ENCODE measurements around the gene CTAG1A. TPM values are rescaled to one million over a fixed set of nuclear protein-coding genes. Genes with fewer than 3 reads are reported as not detected.
"Not testable (repeated sequence)": the region's sequence is repeated elsewhere in the genome, so short reads cannot be mapped to it uniquely, and the experiment has no call there.

Gene CTAG1A
- total RNA-seq, 1 experiment from 2014 or later, result not detected

GRCh38 chrX:154549766-154550165 is 35.2 kb upstream of the CTAG1A start:
- H3K79me2 ChIP-seq (ENCODE audit: insufficient read depth, low read length), result peaks cover 60% of the 10 kb centered on the region
- no peak for DNase-seq (ENCODE audit: low read depth, low spot score)

DNA sequence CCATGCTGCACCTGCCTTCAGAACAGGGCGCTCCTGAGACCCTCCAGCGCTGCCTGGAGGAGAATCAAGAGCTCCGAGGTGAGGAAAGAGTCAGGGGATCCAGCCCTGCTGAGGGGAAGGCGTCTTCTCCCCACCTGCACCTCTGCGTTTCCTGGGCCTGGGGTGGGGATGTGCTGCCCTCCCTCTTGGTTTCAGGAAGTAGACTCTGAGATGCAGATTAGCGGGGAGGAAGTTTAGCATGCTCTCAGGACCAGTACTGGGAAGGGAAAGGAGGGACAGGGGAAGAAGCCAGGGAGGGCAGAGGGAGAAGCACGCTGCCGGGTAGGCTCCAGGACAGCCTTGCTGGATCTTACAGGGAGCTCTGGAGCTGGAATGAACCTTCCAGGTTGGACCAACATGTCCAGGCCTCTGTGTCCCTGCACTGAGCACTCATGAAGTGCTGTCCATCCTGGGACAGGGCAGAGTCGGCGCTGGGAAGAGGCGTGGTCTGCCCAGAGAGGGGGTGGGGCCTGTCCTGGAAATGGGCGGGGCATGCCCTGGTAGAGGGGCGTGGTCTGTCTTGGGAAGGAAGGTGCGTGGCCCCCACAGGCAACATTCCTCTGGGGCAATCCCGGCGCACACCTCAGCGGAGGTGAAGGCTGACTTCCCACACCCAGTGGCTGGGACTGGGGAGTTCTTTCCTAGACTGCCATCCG is 32.7 kb upstream of the CTAG1A start:
- ATAC-seq, result peak; percentile 66
- H3K36me3 ChIP-seq (ENCODE audit: control insufficient read depth in 1 of 2, insufficient read depth in 2 of 2, low read length in 2 of 2); H3K27ac ChIP-seq (ENCODE audit: low read depth, low read length); H2AFZ ChIP-seq (ENCODE audit: low read depth, low read length, poor library complexity, severe bottlenecking); CTCF ChIA-PET; DNase-seq (ENCODE audit: low read depth, low spot score); H3K9me3 ChIP-seq (ENCODE audit: control insufficient read depth in 1 of 2, insufficient read depth in 1 of 2, low read depth in 1 of 2, low read length in 2 of 2); H4K20me1 ChIP-seq (ENCODE audit: insufficient read depth); POLR2A ChIA-PET; H3K4me2 ChIP-seq (ENCODE audit: low read length); H3K9me2 ChIP-seq (ENCODE audit: insufficient read depth); H3K27me3 ChIP-seq (ENCODE audit: insufficient read depth, low read length); H3K4me1 ChIP-seq (ENCODE audit: control insufficient read depth in 1 of 2, insufficient read depth in 2 of 2, low read length in 2 of 2); RAD21 ChIA-PET (ENCODE audit: low non-redundant PET in 1 of 2, low total read pairs in 2 of 2, uncharacterized antibody in 2 of 2, unreplicated experiment in 2 of 2); H3K4me3 ChIP-seq (replicated peaks in 1 of 2; ENCODE audit: low read depth in 1 of 2, low read length in 2 of 2); H3K9ac ChIP-seq (ENCODE audit: low read length); BruUV-seq (replicated peaks); intact Hi-C loops (cut with micrococcal nuclease): not testable (repeated sequence)
- H3K79me2 ChIP-seq (ENCODE audit: insufficient read depth, low read length), result peaks cover 45% of the 10 kb centered on the region

More at GRCh38 chrX:154549766-154550165, 35.2 kb upstream of the CTAG1A start:
- H3K4me3 ChIP-seq (replicated peaks in 1 of 2; ENCODE audit: low read depth in 1 of 2, low read length in 2 of 2), result no peak overlapping the region
- intact Hi-C loops (cut with micrococcal nuclease), result no loop called here
- ATAC-seq, result no peak
- peaks cover 0 to 7% of the 10 kb centered on the region in 2 experiments; a peak in 1 of 4 replicates for H3K36me3 ChIP-seq (ENCODE audit: control insufficient read depth in 1 of 2, insufficient read depth in 2 of 2, low read length in 2 of 2)
- TF ChIP-seq EZH2phosphoT487 (IDR thresholded peaks at IDR 0.05; ENCODE audit: borderline replicate concordance) (no peak), SIN3A (IDR thresholded peaks at IDR 0.05; ENCODE audit: low read depth) (no peak), CBX3 (IDR thresholded peaks at IDR 0.05; ENCODE audit: low read depth) (no peak)
- H3K9me3 ChIP-seq (ENCODE audit: control insufficient read depth in 1 of 2, insufficient read depth in 1 of 2, low read depth in 1 of 2, low read length in 2 of 2), result no peaks in the 10 kb centered on the region
- CTCF ChIA-PET, result no interaction called here
- H3K4me2 ChIP-seq (ENCODE audit: low read length), result no peak overlapping the region
- POLR2A ChIA-PET, result no interaction called here
- no TSS peak for BruUV-seq (replicated peaks)
- no peaks in the 10 kb centered on the region for H3K9me2 ChIP-seq (ENCODE audit: insufficient read depth)
- no peak overlapping the region for H3K9ac ChIP-seq (ENCODE audit: low read length)
- peaks cover 6 to 8% of the 10 kb centered on the region in 2 experiments; a peak in 3 of 4 replicates for H3K4me1 ChIP-seq (ENCODE audit: control insufficient read depth in 1 of 2, insufficient read depth in 2 of 2, low read length in 2 of 2)
- no peaks in the 10 kb centered on the region for H4K20me1 ChIP-seq (ENCODE audit: insufficient read depth)
- no peak overlapping the region for H3K27ac ChIP-seq (ENCODE audit: low read depth, low read length)
- no peak overlapping the region for H2AFZ ChIP-seq (ENCODE audit: low read depth, low read length, poor library complexity, severe bottlenecking)
- H3K27me3 ChIP-seq (ENCODE audit: insufficient read depth, low read length), result no peaks in the 10 kb centered on the region
- RAD21 ChIA-PET (ENCODE audit: low non-redundant PET in 1 of 2, low total read pairs in 2 of 2, uncharacterized antibody in 2 of 2, unreplicated experiment in 2 of 2), result no interaction called here

DNA sequence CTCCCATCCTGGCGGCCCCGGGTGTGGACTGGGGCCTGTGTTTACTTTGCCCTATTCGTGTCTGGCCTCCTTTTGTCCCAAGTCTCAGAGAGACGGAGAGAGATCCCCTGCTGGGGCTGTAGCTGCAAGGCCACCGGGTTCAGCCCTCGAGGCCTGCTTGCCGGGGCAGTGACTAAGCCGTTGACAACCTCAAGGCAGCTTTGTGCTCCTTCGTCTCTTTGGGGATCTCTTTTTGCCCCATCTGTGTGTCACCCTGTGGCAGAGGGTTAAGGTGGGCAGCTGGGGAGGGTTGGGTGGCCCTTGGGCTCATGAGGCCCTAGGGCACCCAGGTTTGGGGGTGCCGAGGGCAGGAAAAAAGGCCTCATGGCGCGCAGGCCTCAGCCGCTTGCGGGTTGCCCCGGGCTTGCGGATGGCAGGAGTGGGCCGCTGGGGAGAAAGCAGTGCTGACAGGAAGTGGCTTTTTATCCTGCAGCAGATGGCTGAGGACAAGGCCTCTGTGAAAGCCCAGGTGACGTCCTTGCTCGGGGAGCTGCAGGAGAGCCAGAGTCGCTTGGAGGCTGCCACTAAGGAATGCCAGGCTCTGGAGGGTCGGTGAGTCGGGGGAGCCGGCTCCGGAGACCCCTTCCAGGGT is 26.8 kb upstream of the CTAG1A start:
- not testable (repeated sequence) for H3K4me3 ChIP-seq (replicated peaks in 1 of 2; ENCODE audit: low read depth in 1 of 2, low read length in 2 of 2); BruUV-seq (replicated peaks)

GRCh38 chrX:154558896-154559295 is 26.0 kb upstream of the CTAG1A start:
- ATAC-seq; H3K4me3 ChIP-seq (replicated peaks in 1 of 2; ENCODE audit: low read depth in 1 of 2, low read length in 2 of 2); H3K4me2 ChIP-seq (ENCODE audit: low read length); H3K9me3 ChIP-seq (ENCODE audit: control insufficient read depth in 1 of 2, insufficient read depth in 1 of 2, low read depth in 1 of 2, low read length in 2 of 2); intact Hi-C loops (cut with micrococcal nuclease); POLR2A ChIA-PET; H3K27ac ChIP-seq (ENCODE audit: low read depth, low read length); H3K4me1 ChIP-seq (ENCODE audit: control insufficient read depth in 1 of 2, insufficient read depth in 2 of 2, low read length in 2 of 2); H3K9ac ChIP-seq (ENCODE audit: low read length); RAD21 ChIA-PET (ENCODE audit: low non-redundant PET in 1 of 2, low total read pairs in 2 of 2, uncharacterized antibody in 2 of 2, unreplicated experiment in 2 of 2); CTCF ChIA-PET; BruUV-seq (replicated peaks); H3K36me3 ChIP-seq (ENCODE audit: control insufficient read depth in 1 of 2, insufficient read depth in 2 of 2, low read length in 2 of 2); H3K79me2 ChIP-seq (ENCODE audit: insufficient read depth, low read length); H3K9me2 ChIP-seq (ENCODE audit: insufficient read depth); H4K20me1 ChIP-seq (ENCODE audit: insufficient read depth); DNase-seq (ENCODE audit: low read depth, low spot score); H2AFZ ChIP-seq (ENCODE audit: low read depth, low read length, poor library complexity, severe bottlenecking); H3K27me3 ChIP-seq (ENCODE audit: insufficient read depth, low read length): not testable (repeated sequence)

More for the DNA sequence above, 26.8 kb upstream of the CTAG1A start:
- H3K27me3 ChIP-seq (ENCODE audit: insufficient read depth, low read length); DNase-seq (ENCODE audit: low read depth, low spot score); intact Hi-C loops (cut with micrococcal nuclease); H3K9me2 ChIP-seq (ENCODE audit: insufficient read depth); H3K4me1 ChIP-seq (ENCODE audit: control insufficient read depth in 1 of 2, insufficient read depth in 2 of 2, low read length in 2 of 2); ATAC-seq; H3K36me3 ChIP-seq (ENCODE audit: control insufficient read depth in 1 of 2, insufficient read depth in 2 of 2, low read length in 2 of 2); H4K20me1 ChIP-seq (ENCODE audit: insufficient read depth); H3K27ac ChIP-seq (ENCODE audit: low read depth, low read length); H3K4me2 ChIP-seq (ENCODE audit: low read length); POLR2A ChIA-PET; H3K79me2 ChIP-seq (ENCODE audit: insufficient read depth, low read length); H3K9me3 ChIP-seq (ENCODE audit: control insufficient read depth in 1 of 2, insufficient read depth in 1 of 2, low read depth in 1 of 2, low read length in 2 of 2); H3K9ac ChIP-seq (ENCODE audit: low read length); RAD21 ChIA-PET (ENCODE audit: low non-redundant PET in 1 of 2, low total read pairs in 2 of 2, uncharacterized antibody in 2 of 2, unreplicated experiment in 2 of 2); H2AFZ ChIP-seq (ENCODE audit: low read depth, low read length, poor library complexity, severe bottlenecking); CTCF ChIA-PET: not testable (repeated sequence)
